Body of pancreas (tissue), 4 donors: ENCODE data around the gene NKAIN4.

ENCODE experiments used
- CTCF ChIP-seq, 7 experiments: fragments of 450-650 bp in 4 of 7; fragments of 200-600 bp in 3 of 7; sonication (generic) in 3 of 7; IDR thresholded peaks; one replicate each; pipeline ENCODE4 v1.5.1; 2016 to 2019; ENCODE audit warnings: antibody characterized with exemption in 7 of 7
- POLR2A ChIP-seq, 3 donors: fragments of 450-650 bp; IDR thresholded peaks; one replicate each; pipeline ENCODE4 v1.6.1; 2016; ENCODE audit warnings: antibody characterized with exemption in 3 of 3, mild to moderate bottlenecking in 2 of 3

GRCh38 chr20:63239431-63239830 lies 14.8 kb downstream of the NKAIN4 start:
- TF ChIP-seq POLR2A (IDR thresholded peaks at IDR 0.05) (no peak), CTCF (IDR thresholded peaks at IDR 0.05) (no peak)
